KOPT-K1 (cell line): ENCODE measurements around the gene MGLL.

Experiments used
- H3K27ac ChIP-seq: fragments of 200-600 bp; sonication (generic); 2 replicates; pipeline ENCODE4 v1.5.1; 2016; ENCODE audit warnings: antibody characterized with exemption, mild to moderate bottlenecking, low read depth, low read length; ENCODE audit not compliant: poor library complexity, severe bottlenecking
- H3K36me3 ChIP-seq: fragments of 200-600 bp; sonication (generic); 2 replicates; pipeline ENCODE4 v1.5.1; 2017; ENCODE audit warnings: antibody characterized with exemption, mild to moderate bottlenecking, low read length, moderate library complexity; ENCODE audit not compliant: insufficient read depth
- H3K9me3 ChIP-seq: fragments of 200-600 bp; sonication (generic); 2 replicates; pipeline ENCODE4 v1.5.1; 2017; ENCODE audit warnings: antibody characterized with exemption, low read length, mild to moderate bottlenecking; ENCODE audit not compliant: insufficient read depth, poor library complexity, severe bottlenecking

Gene MGLL

GRCh38 chr3:127822041-127822681 is at the start of gene MGLL:
TSS of gene MGLL (minus strand) at chr3:127822515. CDS start at chr3:127822318, 197 bp downstream.
- Histone ChIP-seq H3K9me3 (no peaks in the 10 kb centered on the region), H3K36me3 (no peaks in the 10 kb centered on the region), H3K27ac (no peak within 1 kb of the TSS)

DNA sequence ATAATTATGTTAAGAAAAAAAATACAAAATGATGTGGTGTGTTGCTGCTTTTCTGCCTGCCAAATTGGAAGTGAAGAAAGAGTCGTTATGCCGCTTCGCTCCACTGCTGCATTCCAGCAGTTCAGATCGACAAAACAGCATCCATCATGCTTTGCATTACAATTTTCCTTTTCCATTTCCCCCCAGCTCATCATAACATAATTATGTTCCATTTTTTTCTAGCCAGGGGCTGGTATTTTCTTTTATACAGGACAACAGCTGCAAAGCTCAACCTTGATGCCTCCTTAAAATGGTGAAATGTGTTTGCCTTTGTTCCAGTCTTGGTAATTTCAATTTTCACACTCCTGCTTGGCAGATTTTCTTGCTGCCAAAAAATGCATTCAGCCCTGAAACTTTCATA is 47.8 kb upstream of the MGLL start:
- no peak overlapping the region for H3K27ac ChIP-seq

GRCh38 chr3:127867986-127868385 is 45.7 kb upstream of the MGLL start:
- Histone ChIP-seq H3K27ac (no peak overlapping the region), H3K36me3 (no peaks in the 10 kb centered on the region), H3K9me3 (no peaks in the 10 kb centered on the region)

More for the DNA sequence above, 47.8 kb upstream of the MGLL start:
- Histone ChIP-seq H3K9me3 (no peaks in the 10 kb centered on the region), H3K36me3 (no peaks in the 10 kb centered on the region)

- H3K27ac ChIP-seq: no peak overlapping the region
- no peaks in the 10 kb centered on the region for H3K36me3 ChIP-seq
- no peaks in the 10 kb centered on the region for H3K9me3 ChIP-seq
Observed at GRCh38 chr3:127867412-127867811, 45.1 kb upstream of the MGLL start.

DNA sequence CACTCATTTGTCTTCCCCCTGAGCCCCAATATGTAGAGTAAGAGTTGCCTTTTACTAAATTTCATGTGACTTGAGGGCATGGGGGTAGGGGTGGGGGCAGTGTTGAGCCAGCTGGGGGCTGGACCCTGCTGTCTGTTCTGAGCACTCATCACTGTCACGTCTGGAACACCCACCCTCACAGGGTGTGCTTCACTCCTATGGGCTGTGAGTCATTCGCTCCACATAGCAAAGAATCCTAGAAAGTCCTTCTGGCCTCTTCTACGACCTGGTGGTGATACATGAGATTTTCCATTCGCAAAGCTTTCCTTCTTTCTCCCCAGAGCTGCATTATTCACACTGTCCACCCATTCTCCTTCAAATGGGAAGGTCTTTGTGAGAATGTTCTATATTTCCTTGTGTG is 43.6 kb upstream of the MGLL start:
- Histone ChIP-seq H3K27ac (no peak overlapping the region), H3K36me3 (no peaks in the 10 kb centered on the region), H3K9me3 (no peaks in the 10 kb centered on the region)

DNA sequence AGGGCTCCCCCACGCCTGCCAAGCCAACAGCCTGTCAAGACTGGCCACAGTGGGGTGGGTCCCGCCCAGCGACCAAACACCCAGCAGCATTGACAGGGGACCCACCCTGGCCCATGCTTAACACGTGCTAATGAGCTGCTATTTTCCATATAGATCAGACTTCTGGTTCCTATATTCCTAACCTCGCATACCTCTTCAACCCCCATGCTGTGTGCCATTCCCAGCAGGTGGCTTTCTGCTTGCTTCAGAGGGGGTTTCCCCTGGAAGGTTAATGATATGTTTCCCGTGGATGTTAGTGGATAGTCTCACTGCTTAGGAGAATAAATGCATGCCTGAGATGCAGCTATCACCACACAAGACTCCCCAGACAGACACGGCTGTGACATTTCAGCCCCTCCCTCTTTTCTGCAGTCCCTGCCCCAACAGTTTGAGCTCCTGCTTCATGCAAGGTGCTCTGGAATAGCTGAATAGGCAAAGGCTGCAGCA is 37.9 kb upstream of the MGLL start:
- Histone ChIP-seq H3K36me3 (no peaks in the 10 kb centered on the region), H3K9me3 (no peaks in the 10 kb centered on the region), H3K27ac (no peak overlapping the region)

- Histone ChIP-seq H3K36me3 (no peaks in the 10 kb centered on the region), H3K27ac (no peak overlapping the region), H3K9me3 (no peaks in the 10 kb centered on the region)
Observed at GRCh38 chr3:127859730-127860129, 37.4 kb upstream of the MGLL start.

- Histone ChIP-seq H3K27ac (no peak overlapping the region), H3K9me3 (no peaks in the 10 kb centered on the region), H3K36me3 (no peaks in the 10 kb centered on the region)
Observed at GRCh38 chr3:127858937-127859336, 36.6 kb upstream of the MGLL start.

- Histone ChIP-seq H3K9me3 (no peaks in the 10 kb centered on the region), H3K36me3 (no peaks in the 10 kb centered on the region)
Observed at GRCh38 chr3:127858521-127858920, 36.2 kb upstream of the MGLL start.

DNA sequence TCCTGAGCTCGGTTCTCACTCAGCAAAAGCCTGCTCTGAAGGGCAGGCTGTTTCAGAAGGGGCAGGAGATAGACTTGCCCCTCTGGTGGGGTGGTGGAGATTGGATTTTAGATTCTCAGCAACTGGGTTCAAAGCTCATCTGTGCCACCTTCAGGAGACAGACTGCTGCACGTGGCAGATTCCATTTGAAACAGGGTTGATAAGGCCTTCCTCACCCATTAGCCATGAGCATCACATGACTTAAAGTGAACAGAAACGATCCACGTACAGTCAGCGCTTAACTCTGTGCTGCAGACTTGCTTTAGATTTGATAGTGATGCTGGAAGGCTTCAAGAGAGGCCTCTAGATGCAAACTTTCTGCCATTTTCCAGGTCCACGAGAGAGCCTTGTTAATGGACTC is 35.0 kb upstream of the MGLL start:
- Histone ChIP-seq H3K36me3 (no peaks in the 10 kb centered on the region), H3K27ac (no peak overlapping the region), H3K9me3 (no peaks in the 10 kb centered on the region)

More at GRCh38 chr3:127858521-127858920, 36.2 kb upstream of the MGLL start:
- H3K27ac ChIP-seq: no peak overlapping the region

DNA sequence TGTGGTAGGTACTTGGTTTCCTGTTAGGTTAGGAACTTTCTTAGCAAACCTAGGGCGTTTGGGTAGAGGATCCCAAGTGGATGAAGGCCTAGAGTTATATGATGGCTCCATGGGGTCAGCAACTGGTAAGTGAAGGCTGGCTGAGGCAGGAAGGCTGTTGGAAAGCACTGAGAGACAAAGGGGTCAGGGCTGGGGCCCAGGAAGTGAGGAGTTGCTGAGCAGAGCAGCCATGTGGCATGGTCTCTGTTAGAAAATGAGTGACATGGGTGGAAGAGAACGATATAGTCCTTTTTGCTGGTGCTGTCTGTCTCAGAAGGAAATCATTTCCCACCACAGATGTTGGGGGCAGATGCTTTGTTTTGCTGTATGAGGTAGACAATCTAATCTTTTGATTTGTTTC is 34.5 kb upstream of the MGLL start:
- Histone ChIP-seq H3K36me3 (no peaks in the 10 kb centered on the region), H3K9me3 (no peaks in the 10 kb centered on the region), H3K27ac (no peak overlapping the region)

DNA sequence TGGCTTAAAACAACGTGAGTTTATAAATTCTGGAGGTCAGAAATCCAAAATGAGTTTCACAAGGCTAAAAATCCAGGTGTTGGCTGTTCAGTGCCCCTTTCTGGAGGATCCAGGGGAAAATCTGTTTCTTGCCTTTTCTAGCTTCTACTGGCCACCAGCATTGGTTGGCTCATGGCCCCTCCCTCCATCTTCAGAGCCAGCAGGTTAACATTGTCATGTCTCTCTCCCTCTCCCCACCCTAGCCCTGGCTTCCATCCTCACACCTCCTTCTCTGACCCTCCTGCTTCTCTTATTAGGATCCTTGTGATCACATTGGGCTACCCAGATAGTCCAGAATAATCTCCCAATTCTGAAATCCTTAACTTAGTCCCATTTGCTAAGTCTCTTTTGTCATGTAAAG is 32.9 kb upstream of the MGLL start:
- no peaks in the 10 kb centered on the region for H3K36me3 ChIP-seq
- no peak overlapping the region for H3K27ac ChIP-seq

GRCh38 chr3:127853681-127854080 is 31.4 kb upstream of the MGLL start:
- Histone ChIP-seq H3K9me3 (no peaks in the 10 kb centered on the region), H3K36me3 (no peaks in the 10 kb centered on the region), H3K27ac (no peak overlapping the region)

More for the DNA sequence above, 32.9 kb upstream of the MGLL start:
- H3K9me3 ChIP-seq: no peaks in the 10 kb centered on the region

DNA sequence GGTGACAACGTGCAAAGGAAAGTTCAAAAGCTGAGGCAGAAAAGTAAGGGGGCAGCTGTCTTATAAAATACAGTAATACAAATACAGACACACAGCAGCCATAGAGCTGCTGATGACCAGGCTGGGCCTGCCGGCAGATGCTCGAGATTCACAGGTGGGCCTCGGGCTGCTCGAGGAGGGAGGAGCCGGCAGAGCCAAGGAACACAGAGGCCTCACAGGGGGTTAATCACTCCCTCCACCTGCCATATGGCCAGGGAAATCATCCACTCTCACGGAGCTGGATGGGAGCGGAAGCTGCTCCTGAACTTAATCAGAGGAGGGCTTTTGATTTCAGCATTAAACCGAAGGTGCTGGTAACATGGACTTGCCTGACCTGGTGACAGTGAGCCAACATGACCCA is 29.6 kb upstream of the MGLL start:
- Histone ChIP-seq H3K36me3 (no peaks in the 10 kb centered on the region), H3K27ac (no peak overlapping the region), H3K9me3 (no peaks in the 10 kb centered on the region)

- no peak overlapping the region for H3K27ac ChIP-seq
- H3K36me3 ChIP-seq: no peaks in the 10 kb centered on the region
- no peaks in the 10 kb centered on the region for H3K9me3 ChIP-seq
Observed at GRCh38 chr3:127849368-127849767, 27.1 kb upstream of the MGLL start.
